ENCODE data around the gene FHAD1.

- TF ChIP-seq TAF1 (IDR thresholded peaks at IDR 0.05; ENCODE audit: borderline replicate concordance, insufficient read depth, low read length) (no peak), POLR2AphosphoS5 (IDR thresholded peaks at IDR 0.05; ENCODE audit: low read depth, low read length) (no peak), SIN3A (IDR thresholded peaks at IDR 0.05; ENCODE audit: borderline replicate concordance, insufficient read depth, low read length) (no peak)
Observed at GRCh38 chr1:15344380-15344779, 97.4 kb downstream of the FHAD1 start.
